ENCODE results near the gene PPIP5K2. TPM values are rescaled to one million over a fixed set of nuclear protein-coding genes. Genes with fewer than 3 reads are reported as not detected.

The PPIP5K2 gene
- total RNA-seq, 1 donor from 2014 or later, result 67.7 TPM

DNA sequence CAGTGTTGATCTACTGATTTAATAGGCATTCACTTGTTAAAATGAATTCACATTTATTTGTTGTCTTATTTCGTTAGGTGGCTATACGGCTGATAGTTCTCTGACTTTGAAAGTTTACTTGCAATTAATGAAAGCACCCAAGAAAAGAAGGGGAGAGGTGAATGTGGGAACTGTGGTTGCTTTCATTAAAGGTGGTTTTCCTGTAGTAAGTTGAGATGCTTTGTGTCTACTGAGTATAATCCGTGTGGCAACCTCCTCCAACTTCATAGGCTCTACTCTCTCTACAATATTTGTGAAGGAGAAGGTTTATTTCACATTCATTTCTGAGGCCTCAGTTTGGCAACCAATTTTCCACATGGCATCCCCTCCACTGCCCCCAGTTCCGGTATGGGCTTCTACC is 125.7 kb downstream of the PPIP5K2 start:
- no peak overlapping the region for H3K4me3 Mint-ChIP-seq (ENCODE audit: unreplicated experiment)
- H3K27me3 Mint-ChIP-seq (ENCODE audit: low read depth, unreplicated experiment), result no peaks in the 10 kb centered on the region
- Histone ChIP-seq H3K4me1 (ENCODE audit: insufficient read depth, low read length) (peaks cover 11% of the 10 kb centered on the region), H3K9me3 (ENCODE audit: insufficient read depth, low read depth, low read length) (no peaks in the 10 kb centered on the region), H3K9ac (ENCODE audit: low read length) (no peak overlapping the region), H3K79me2 (ENCODE audit: insufficient read depth, low read length) (no peaks in the 10 kb centered on the region), H3K4me2 (ENCODE audit: low read length) (no peak overlapping the region), H3K27me3 (ENCODE audit: insufficient read depth, low read length) (no peaks in the 10 kb centered on the region), H3K27ac (ENCODE audit: low read depth, low read length) (no peak overlapping the region), H4K20me1 (ENCODE audit: insufficient read depth, low read length) (no peaks in the 10 kb centered on the region), H2AFZ (ENCODE audit: low read depth, low read length) (no peak overlapping the region), H3K36me3 (ENCODE audit: insufficient read depth, low read length) (no peaks in the 10 kb centered on the region), H3K4me3 (ENCODE audit: insufficient read depth, low read depth, low read length) (no peak overlapping the region)
- H3K36me3 Mint-ChIP-seq (ENCODE audit: low read depth, unreplicated experiment), result no peaks in the 10 kb centered on the region
- FAIRE-seq (no peak), DNase-seq (ENCODE audit: low read depth) (no peak)
- peaks cover 18% of the 10 kb centered on the region for H3K4me1 Mint-ChIP-seq (ENCODE audit: low read depth, unreplicated experiment)
- no peaks in the 10 kb centered on the region for H3K9me3 Mint-ChIP-seq (ENCODE audit: unreplicated experiment)
- no peak overlapping the region for H3K27ac Mint-ChIP-seq (ENCODE audit: unreplicated experiment)
- TF ChIP-seq CTCF (IDR thresholded peaks at IDR 0.05; ENCODE audit: insufficient read depth, low read depth, low read length) (no peak), EZH2 (IDR thresholded peaks at IDR 0.05; ENCODE audit: insufficient read depth, low read length) (no peak)

DNA sequence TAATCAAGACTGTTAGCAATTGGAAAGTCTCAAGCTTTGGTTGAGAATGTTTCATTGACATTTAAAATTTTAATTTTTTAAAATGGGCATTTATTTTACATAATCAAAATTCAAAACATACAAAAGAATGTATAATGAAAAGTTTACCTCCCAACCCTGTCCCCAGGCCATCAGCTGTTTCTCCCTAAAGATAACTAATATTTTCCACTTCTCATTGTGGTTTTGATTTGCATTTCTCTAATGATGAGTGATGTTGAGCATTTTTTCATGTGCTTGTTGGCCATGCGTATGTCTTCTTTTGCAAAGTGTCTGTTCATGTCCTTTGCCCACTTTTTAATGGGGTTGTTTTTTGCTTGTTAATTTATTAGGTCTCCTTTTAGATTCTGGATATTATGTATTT is 127.0 kb downstream of the PPIP5K2 start:
- Histone ChIP-seq H2AFZ (ENCODE audit: low read depth, low read length) (no peak overlapping the region), H3K4me1 (ENCODE audit: insufficient read depth, low read length) (peaks cover 11% of the 10 kb centered on the region), H3K27ac (ENCODE audit: low read depth, low read length) (no peak overlapping the region), H3K36me3 (ENCODE audit: insufficient read depth, low read length) (no peaks in the 10 kb centered on the region), H4K20me1 (ENCODE audit: insufficient read depth, low read length) (no peaks in the 10 kb centered on the region), H3K79me2 (ENCODE audit: insufficient read depth, low read length) (no peaks in the 10 kb centered on the region), H3K9ac (ENCODE audit: low read length) (no peak overlapping the region), H3K27me3 (ENCODE audit: insufficient read depth, low read length) (no peaks in the 10 kb centered on the region), H3K4me3 (ENCODE audit: insufficient read depth, low read depth, low read length) (no peak overlapping the region), H3K9me3 (ENCODE audit: insufficient read depth, low read depth, low read length) (no peaks in the 10 kb centered on the region), H3K4me2 (ENCODE audit: low read length) (no peak overlapping the region)
- DNase-seq (ENCODE audit: low read depth) (no peak), FAIRE-seq (no peak)
- H3K4me3 Mint-ChIP-seq (ENCODE audit: unreplicated experiment), result no peak overlapping the region
- TF ChIP-seq CTCF (IDR thresholded peaks at IDR 0.05; ENCODE audit: insufficient read depth, low read depth, low read length), result no peak
- no peak for TF ChIP-seq EZH2 (IDR thresholded peaks at IDR 0.05; ENCODE audit: insufficient read depth, low read length)
- H3K36me3 Mint-ChIP-seq (ENCODE audit: low read depth, unreplicated experiment), result no peaks in the 10 kb centered on the region
- H3K4me1 Mint-ChIP-seq (ENCODE audit: low read depth, unreplicated experiment), result peaks cover 18% of the 10 kb centered on the region
- no peak overlapping the region for H3K27ac Mint-ChIP-seq (ENCODE audit: unreplicated experiment)
- H3K27me3 Mint-ChIP-seq (ENCODE audit: low read depth, unreplicated experiment), result no peaks in the 10 kb centered on the region
- no peaks in the 10 kb centered on the region for H3K9me3 Mint-ChIP-seq (ENCODE audit: unreplicated experiment)

DNA sequence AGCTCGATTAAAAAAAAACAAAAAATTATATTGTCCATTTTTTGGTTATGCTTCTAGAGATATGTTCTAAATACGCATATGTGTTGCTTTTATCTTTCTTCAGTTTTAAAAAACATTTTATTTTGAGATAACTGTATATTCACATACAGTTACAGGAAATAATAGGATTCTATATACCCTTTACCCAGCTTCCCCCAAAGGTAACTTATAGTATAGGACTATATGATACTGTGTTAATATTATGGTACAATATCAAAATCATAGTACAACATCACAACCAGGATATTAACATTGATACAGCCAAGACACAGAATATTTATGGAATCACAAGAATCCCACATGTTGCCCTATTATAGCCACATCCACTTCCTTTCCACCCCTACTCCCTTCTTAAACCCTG is 129.0 kb downstream of the PPIP5K2 start:
- H3K4me1 Mint-ChIP-seq (ENCODE audit: low read depth, unreplicated experiment), result peaks cover 7% of the 10 kb centered on the region
- H3K27ac Mint-ChIP-seq (ENCODE audit: unreplicated experiment), result no peak overlapping the region
- DNase-seq (ENCODE audit: low read depth), result no peak
- H3K9ac ChIP-seq (ENCODE audit: low read length), result no peak overlapping the region
- H3K4me3 ChIP-seq (ENCODE audit: insufficient read depth, low read depth, low read length), result no peak overlapping the region
- H2AFZ ChIP-seq (ENCODE audit: low read depth, low read length), result no peak overlapping the region
- no peak overlapping the region for H3K4me2 ChIP-seq (ENCODE audit: low read length)
- H3K9me3 Mint-ChIP-seq (ENCODE audit: unreplicated experiment), result no peaks in the 10 kb centered on the region
- no peaks in the 10 kb centered on the region for H4K20me1 ChIP-seq (ENCODE audit: insufficient read depth, low read length)
- no peak for FAIRE-seq
- no peaks in the 10 kb centered on the region for H3K27me3 ChIP-seq (ENCODE audit: insufficient read depth, low read length)
- no peaks in the 10 kb centered on the region for H3K79me2 ChIP-seq (ENCODE audit: insufficient read depth, low read length)
- TF ChIP-seq CTCF (IDR thresholded peaks at IDR 0.05; ENCODE audit: insufficient read depth, low read depth, low read length) (no peak), EZH2 (IDR thresholded peaks at IDR 0.05; ENCODE audit: insufficient read depth, low read length) (no peak)
- no peaks in the 10 kb centered on the region for H3K9me3 ChIP-seq (ENCODE audit: insufficient read depth, low read depth, low read length)
- no peak overlapping the region for H3K27ac ChIP-seq (ENCODE audit: low read depth, low read length)
- H3K36me3 Mint-ChIP-seq (ENCODE audit: low read depth, unreplicated experiment), result no peaks in the 10 kb centered on the region
- no peaks in the 10 kb centered on the region for H3K27me3 Mint-ChIP-seq (ENCODE audit: low read depth, unreplicated experiment)
- H3K4me1 ChIP-seq (ENCODE audit: insufficient read depth, low read length), result peaks cover 4% of the 10 kb centered on the region
- H3K36me3 ChIP-seq (ENCODE audit: insufficient read depth, low read length), result no peaks in the 10 kb centered on the region
- no peak overlapping the region for H3K4me3 Mint-ChIP-seq (ENCODE audit: unreplicated experiment)

Measured in astrocyte (in vitro differentiated cells and primary cell).